GM12878 (cell line): ENCODE results near the gene MCOLN1. TPM values are rescaled to one million over a fixed set of nuclear protein-coding genes. Genes with fewer than 3 reads are reported as not detected.

ENCODE experiments used
- ATAC-seq: fragments of 200-7000 bp; cut with Tn5 transposase; 3 replicates; pipeline ENCODE4 v1.9.1; 2020; ENCODE audit warnings: mild to moderate bottlenecking, moderate library complexity
- BruUV-seq: library from RNA; stranded (reverse); fragments of 400-500 nt; replicated peaks from 2 replicates; lab custom pipeline; 2021; lab: Mats Ljungman, UMichigan
- CTCF ChIA-PET: fragments of 300-600 bp; sonication (Branson Sonifier 250); formaldehyde crosslinking; extraction: SDS; loops from one replicate; lab custom pipeline; 2021; ENCODE audit warnings: inconsistent platforms; lab: Yijun Ruan, JAX
- POLR2A ChIA-PET: fragments of 350-600 bp; formaldehyde crosslinking; extraction: SDS; loops from one replicate; lab custom pipeline; 2021; ENCODE audit warnings: inconsistent platforms; lab: Charles Lee
- RAD21 ChIA-PET: fragments of 300-600 bp; sonication (Branson Sonifier 250); formaldehyde crosslinking; loops from one replicate; lab custom pipeline; 2023; ENCODE audit warnings: antibody characterized with exemption; ENCODE audit not compliant: unreplicated experiment; lab: Charles Lee
- SMC1A ChIA-PET: fragments of 300-600 bp; sonication (Branson Sonifier 250); formaldehyde crosslinking; loops from one replicate; lab custom pipeline; 2023; ENCODE audit not compliant: unreplicated experiment, uncharacterized antibody; lab: Charles Lee
- DNase-seq: peaks from one replicate; pipeline ENCODE4 v3.0.0-alpha.2; 2011; ENCODE audit warnings: low read depth, low spot score
- FAIRE-seq: peaks from 3 replicates; lab custom pipeline; 2011; peaks lifted over from hg19 to GRCh38; lab: Jason Lieb, UNC
- H2AFZ ChIP-seq: 2 replicates; pipeline ENCODE4 v1.6.0; 2011; ENCODE audit warnings: low read depth, low read length, control low read depth; ENCODE audit not compliant: control insufficient read depth
- H3K27ac ChIP-seq: 2 replicates; pipeline ENCODE4 v1.5.1; 2011; ENCODE audit warnings: control low read depth; ENCODE audit not compliant: control insufficient read depth, insufficient read depth
- H3K27me3 ChIP-seq, 2 experiments: replicated peaks in 1 of 2; 2 replicates each; pipeline versions ENCODE4 v1.6.0 to v1.6.1; 2011; ENCODE audit warnings: low read length in 1 of 2; ENCODE audit not compliant: control insufficient read depth in 2 of 2, insufficient read depth in 2 of 2
- H3K36me3 ChIP-seq, 2 experiments: 2 replicates each; pipeline ENCODE4 v1.5.1; 2011; ENCODE audit warnings: low read length in 1 of 2; ENCODE audit not compliant: control insufficient read depth in 2 of 2, insufficient read depth in 2 of 2
- H3K4me1 ChIP-seq: 2 replicates; pipeline ENCODE4 v1.6.1; 2011; ENCODE audit warnings: mild to moderate bottlenecking, low read length, moderate library complexity, mixed read lengths; ENCODE audit not compliant: control insufficient read depth, insufficient read depth
- H3K4me2 ChIP-seq: 2 replicates; pipeline ENCODE4 v1.6.0; 2011; ENCODE audit warnings: control low read depth; ENCODE audit not compliant: control insufficient read depth, insufficient read depth
- H3K4me3 ChIP-seq: fragments of 200-600 bp; sonication (generic); 2 replicates; pipeline ENCODE4 v1.5.1; 2016
- H3K79me2 ChIP-seq: 2 replicates; pipeline ENCODE4 v1.6.0; 2011; ENCODE audit warnings: low read length; ENCODE audit not compliant: control insufficient read depth, insufficient read depth
- H3K9ac ChIP-seq: 2 replicates; pipeline ENCODE4 v1.8.0; 2011; ENCODE audit warnings: low read length, control low read depth, mixed read lengths; ENCODE audit not compliant: control insufficient read depth, insufficient read depth
- H3K9me3 ChIP-seq: replicated peaks from 3 replicates; pipeline ENCODE4 v1.5.1; 2011; ENCODE audit warnings: mild to moderate bottlenecking, low read length; ENCODE audit not compliant: control insufficient read depth, insufficient read depth
- H4K20me1 ChIP-seq: 2 replicates; pipeline ENCODE4 v1.6.0; 2011; ENCODE audit not compliant: control insufficient read depth, insufficient read depth
- CTCF ChIP-seq, 3 experiments: IDR thresholded peaks in 2 of 3; conservative IDR thresholded peaks in 1 of 3; 2 replicates each; pipeline ENCODE4 v1.5.1; 2011; ENCODE audit warnings: low read depth in 3 of 3, low read length in 3 of 3, mild to moderate bottlenecking in 3 of 3, control low read depth in 2 of 3, moderate library complexity in 2 of 3, inconsistent platforms in 1 of 3, mixed read lengths in 1 of 3; ENCODE audit not compliant: control insufficient read depth in 2 of 3, insufficient read depth in 1 of 3; ENCODE audit errors: extremely low read depth in 1 of 3
- EED ChIP-seq: sonication (generic); IDR thresholded peaks from 2 replicates; pipeline ENCODE4 v1.6.1; 2016; ENCODE audit warnings: antibody characterized with exemption, low read depth
- ESRRA ChIP-seq: IDR thresholded peaks from 2 replicates; pipeline ENCODE4 v1.6.1; 2012; ENCODE audit warnings: mild to moderate bottlenecking, low read length, improper control_type of control experiment
- POLR2AphosphoS2 ChIP-seq: IDR thresholded peaks from 2 replicates; pipeline ENCODE4 v1.6.1; 2011; ENCODE audit warnings: low read depth, mild to moderate bottlenecking, low read length, improper control_type of control experiment, moderate library complexity
- WGBS: methylation state at CpG from one replicate; pipeline ENCODE4 v1.1.6; 2016; ENCODE audit warnings: low lambda C conversion rate; ENCODE audit not compliant: insufficient replicate concordance, insufficient coverage; ENCODE audit errors: missing lambda C conversion rate; 5-methylcytosine and 5-hydroxymethylcytosine counted together
- in situ Hi-C: fragments of 300-500 bp; cut with MboI; formaldehyde crosslinking; loops from 9 replicates; pipeline ENCODE4 v1.14.3; 2018; ENCODE audit warnings: mixed read lengths
- intact Hi-C: fragments of 100-400 bp; cut with micrococcal nuclease; formaldehyde crosslinking; loops from one replicate; pipeline ENCODE4 v1.14.2; 2022; ENCODE audit not compliant: unreplicated experiment
- polyA plus RNA-seq, 11 experiments: library from polyadenylated mRNA; depleted of rRNA in 4 of 11; unstranded in 6 of 11; stranded (reverse) in 5 of 11; fragments of >200 nt; fragmentation: Nextera tagmentation in 4 of 11; fragmentation: Illumina TruSeq in 1 of 11; extraction: Ambion mirVana in 4 of 11; extraction: Trizol in 1 of 11; gene quantifications; 1 replicate in 1 of 11; 2 replicates in 10 of 11; pipeline versions ENCODE4 v1.2.1 to v1.2.3, GENCODE V29; 2011 to 2016; ENCODE audit warnings: inconsistent platforms in 2 of 11, missing spikeins in 2 of 11, low read depth in 1 of 11
- total RNA-seq, 4 experiments: library from RNA; depleted of rRNA in 3 of 4; stranded (reverse); fragments of >200 nt in 3 of 4; fragmentation: Illumina TruSeq in 1 of 4; extraction: Trizol in 1 of 4; gene quantifications; 2 replicates each; pipeline versions ENCODE4 v1.2.1 to v1.2.3, GENCODE V29; 2013 to 2021
- TF ChIP-seq, protein P1 (sequence below): IDR thresholded peaks from 2 replicates; pipeline ENCODE4 v1.6.1; 2012; ENCODE audit warnings: low read length, inconsistent platforms

MCOLN1 gene
- total and polyA plus RNA-seq, 10 of the 15 experiments (the other 5 are each of a cell fraction or from before 2014, with no cell fraction given) = 0.42 to 15.6 (median 4.9) TPM

DNA sequence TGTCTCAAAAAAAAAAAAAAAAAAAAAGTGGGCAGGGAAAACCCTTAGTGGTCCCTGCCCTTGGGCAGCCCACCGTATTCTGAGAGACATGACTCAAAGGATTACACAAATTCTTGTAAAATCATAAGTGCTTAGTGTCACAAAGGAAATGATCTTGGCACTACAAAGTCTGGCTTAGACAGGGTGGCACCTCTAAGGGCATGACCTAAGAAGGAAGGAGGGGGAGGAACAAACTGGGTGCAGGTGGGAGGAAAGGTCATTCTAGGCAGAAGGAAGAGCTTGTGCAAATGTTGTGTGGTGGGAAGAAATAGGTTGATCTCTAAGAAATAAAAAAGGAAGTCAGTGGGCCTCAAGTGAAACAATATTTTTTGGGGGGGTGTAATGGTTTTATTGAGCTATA is 23.5 kb downstream of the MCOLN1 start:
- FAIRE-seq (no peak), DNase-seq (no peak), ATAC-seq (no peak)
- Histone ChIP-seq H4K20me1 (no peaks in the 10 kb centered on the region), H3K9me3 (no peaks in the 10 kb centered on the region), H3K79me2 (no peaks in the 10 kb centered on the region), H3K4me2 (no peak overlapping the region), H3K4me1 (peaks cover 3% of the 10 kb centered on the region; the same call in 1 of the 2 replicates), H3K9ac (no peak overlapping the region), H3K4me3 (no peak overlapping the region), H2AFZ (no peak overlapping the region), H3K27me3 (no peaks in the 10 kb centered on the region), H3K36me3 (peaks cover 4 to 9% of the 10 kb centered on the region in 2 experiments), H3K27ac (no peak overlapping the region)
- in situ Hi-C loops (no loop called here), intact Hi-C loops (no loop called here)
- POLR2A ChIA-PET = interaction anchor here (0.6 kb wide), 2 partner anchors 11 to 22 kb away, joined by 3 to 4 read pairs; partner anchors contain the start of gene PNPLA6
- WGBS = 100% methylated on average over 1 of the region's 1 CpG
- SMC1A ChIA-PET = no interaction called here
- CTCF ChIA-PET = no interaction called here
- BruUV-seq = no TSS peak
- RAD21 ChIA-PET = no interaction called here
- TF ChIP-seq CTCF (IDR thresholded peaks at IDR 0.05 in 2 of 3, conservative IDR thresholded peaks at IDR 0.05 in 1 of 3; ENCODE audit: control insufficient read depth in 2 of 3, extremely low read depth in 1 of 3, insufficient read depth in 1 of 3, low read depth in 3 of 3, low read length in 3 of 3) = no peak
- no peak for TF ChIP-seq EED
- no peak for TF ChIP-seq POLR2AphosphoS2
- TF ChIP-seq, protein P1, sequence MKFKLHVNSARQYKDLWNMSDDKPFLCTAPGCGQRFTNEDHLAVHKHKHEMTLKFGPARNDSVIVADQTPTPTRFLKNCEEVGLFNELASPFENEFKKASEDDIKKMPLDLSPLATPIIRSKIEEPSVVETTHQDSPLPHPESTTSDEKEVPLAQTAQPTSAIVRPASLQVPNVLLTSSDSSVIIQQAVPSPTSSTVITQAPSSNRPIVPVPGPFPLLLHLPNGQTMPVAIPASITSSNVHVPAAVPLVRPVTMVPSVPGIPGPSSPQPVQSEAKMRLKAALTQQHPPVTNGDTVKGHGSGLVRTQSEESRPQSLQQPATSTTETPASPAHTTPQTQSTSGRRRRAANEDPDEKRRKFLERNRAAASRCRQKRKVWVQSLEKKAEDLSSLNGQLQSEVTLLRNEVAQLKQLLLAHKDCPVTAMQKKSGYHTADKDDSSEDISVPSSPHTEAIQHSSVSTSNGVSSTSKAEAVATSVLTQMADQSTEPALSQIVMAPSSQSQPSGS = no peak
- TF ChIP-seq ESRRA = no peak
